ENCODE measurements around the gene BSDC1. TPM values are rescaled to one million over a fixed set of nuclear protein-coding genes. Genes with fewer than 3 reads are reported as not detected.

BSDC1 gene
- total and polyA plus RNA-seq, 2 experiments from 2014 or later = 22.7 to 50.7 TPM

GRCh38 chr1:32349211-32349708 lies 45.0 kb downstream of the BSDC1 start:
- H3K4me1 Mint-ChIP-seq = peaks cover 18% of the 10 kb centered on the region
- H2AFZ ChIP-seq = no peak overlapping the region

More at GRCh38 chr1:32349211-32349708, 45.0 kb downstream of the BSDC1 start:
- Mint-ChIP-seq H3K36me3 (ENCODE audit: low read depth) (peaks cover 7% of the 10 kb centered on the region), H3K9me3 (peaks cover 18% of the 10 kb centered on the region), H3K27ac (no peak overlapping the region), H3K4me3 (no peak overlapping the region; the same call in 2 of the 3 replicates), H3K27me3 (ENCODE audit: insufficient read depth, low read depth, poor library complexity) (peaks cover 27% of the 10 kb centered on the region)
- no peak overlapping the region for H3K4me3 ChIP-seq
- H3K4me1 ChIP-seq (ENCODE audit: insufficient read depth) = no peaks in the 10 kb centered on the region; the same call in 1 of the 2 replicates
- no peaks in the 10 kb centered on the region for H4K20me1 ChIP-seq (replicated peaks; ENCODE audit: insufficient read depth)
- no peak for DNase-seq (ENCODE audit: low spot score)
- ATAC-seq = no peak
- no peaks in the 10 kb centered on the region for H3K79me2 ChIP-seq (replicated peaks; ENCODE audit: insufficient read depth)
- H3K36me3 ChIP-seq (ENCODE audit: insufficient read depth) = no peaks in the 10 kb centered on the region
- H3K27me3 ChIP-seq (ENCODE audit: insufficient read depth) = peaks cover 17% of the 10 kb centered on the region
- TF ChIP-seq, protein P1, sequence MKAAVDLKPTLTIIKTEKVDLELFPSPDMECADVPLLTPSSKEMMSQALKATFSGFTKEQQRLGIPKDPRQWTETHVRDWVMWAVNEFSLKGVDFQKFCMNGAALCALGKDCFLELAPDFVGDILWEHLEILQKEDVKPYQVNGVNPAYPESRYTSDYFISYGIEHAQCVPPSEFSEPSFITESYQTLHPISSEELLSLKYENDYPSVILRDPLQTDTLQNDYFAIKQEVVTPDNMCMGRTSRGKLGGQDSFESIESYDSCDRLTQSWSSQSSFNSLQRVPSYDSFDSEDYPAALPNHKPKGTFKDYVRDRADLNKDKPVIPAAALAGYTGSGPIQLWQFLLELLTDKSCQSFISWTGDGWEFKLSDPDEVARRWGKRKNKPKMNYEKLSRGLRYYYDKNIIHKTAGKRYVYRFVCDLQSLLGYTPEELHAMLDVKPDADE (IDR thresholded peaks at IDR 0.05) = no peak
- TF ChIP-seq EZH2 (IDR thresholded peaks at IDR 0.05; ENCODE audit: low read depth, unreplicated experiment) (no peak), POLR2AphosphoS5 (IDR thresholded peaks at IDR 0.05; ENCODE audit: low read depth) (no peak), ZNF331 (CRISPR knock-in tag; IDR thresholded peaks at IDR 0.05; ENCODE audit: low read depth) (no peak), STAT1 (IDR thresholded peaks at IDR 0.05; ENCODE audit: unreplicated experiment) (no peak), JUNB (IDR thresholded peaks at IDR 0.05; ENCODE audit: unreplicated experiment) (no peak), CREB1 (CRISPR knock-in tag; IDR thresholded peaks at IDR 0.05; ENCODE audit: low read depth) (no peak), NANOG (IDR thresholded peaks at IDR 0.05; ENCODE audit: borderline replicate concordance) (no peak)
- TF ChIP-seq, protein P2, sequence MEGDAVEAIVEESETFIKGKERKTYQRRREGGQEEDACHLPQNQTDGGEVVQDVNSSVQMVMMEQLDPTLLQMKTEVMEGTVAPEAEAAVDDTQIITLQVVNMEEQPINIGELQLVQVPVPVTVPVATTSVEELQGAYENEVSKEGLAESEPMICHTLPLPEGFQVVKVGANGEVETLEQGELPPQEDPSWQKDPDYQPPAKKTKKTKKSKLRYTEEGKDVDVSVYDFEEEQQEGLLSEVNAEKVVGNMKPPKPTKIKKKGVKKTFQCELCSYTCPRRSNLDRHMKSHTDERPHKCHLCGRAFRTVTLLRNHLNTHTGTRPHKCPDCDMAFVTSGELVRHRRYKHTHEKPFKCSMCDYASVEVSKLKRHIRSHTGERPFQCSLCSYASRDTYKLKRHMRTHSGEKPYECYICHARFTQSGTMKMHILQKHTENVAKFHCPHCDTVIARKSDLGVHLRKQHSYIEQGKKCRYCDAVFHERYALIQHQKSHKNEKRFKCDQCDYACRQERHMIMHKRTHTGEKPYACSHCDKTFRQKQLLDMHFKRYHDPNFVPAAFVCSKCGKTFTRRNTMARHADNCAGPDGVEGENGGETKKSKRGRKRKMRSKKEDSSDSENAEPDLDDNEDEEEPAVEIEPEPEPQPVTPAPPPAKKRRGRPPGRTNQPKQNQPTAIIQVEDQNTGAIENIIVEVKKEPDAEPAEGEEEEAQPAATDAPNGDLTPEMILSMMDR (conservative IDR thresholded peaks at IDR 0.05; ENCODE audit: low read depth in 2 of 2) = no peak
- TF ChIP-seq, protein P3, sequence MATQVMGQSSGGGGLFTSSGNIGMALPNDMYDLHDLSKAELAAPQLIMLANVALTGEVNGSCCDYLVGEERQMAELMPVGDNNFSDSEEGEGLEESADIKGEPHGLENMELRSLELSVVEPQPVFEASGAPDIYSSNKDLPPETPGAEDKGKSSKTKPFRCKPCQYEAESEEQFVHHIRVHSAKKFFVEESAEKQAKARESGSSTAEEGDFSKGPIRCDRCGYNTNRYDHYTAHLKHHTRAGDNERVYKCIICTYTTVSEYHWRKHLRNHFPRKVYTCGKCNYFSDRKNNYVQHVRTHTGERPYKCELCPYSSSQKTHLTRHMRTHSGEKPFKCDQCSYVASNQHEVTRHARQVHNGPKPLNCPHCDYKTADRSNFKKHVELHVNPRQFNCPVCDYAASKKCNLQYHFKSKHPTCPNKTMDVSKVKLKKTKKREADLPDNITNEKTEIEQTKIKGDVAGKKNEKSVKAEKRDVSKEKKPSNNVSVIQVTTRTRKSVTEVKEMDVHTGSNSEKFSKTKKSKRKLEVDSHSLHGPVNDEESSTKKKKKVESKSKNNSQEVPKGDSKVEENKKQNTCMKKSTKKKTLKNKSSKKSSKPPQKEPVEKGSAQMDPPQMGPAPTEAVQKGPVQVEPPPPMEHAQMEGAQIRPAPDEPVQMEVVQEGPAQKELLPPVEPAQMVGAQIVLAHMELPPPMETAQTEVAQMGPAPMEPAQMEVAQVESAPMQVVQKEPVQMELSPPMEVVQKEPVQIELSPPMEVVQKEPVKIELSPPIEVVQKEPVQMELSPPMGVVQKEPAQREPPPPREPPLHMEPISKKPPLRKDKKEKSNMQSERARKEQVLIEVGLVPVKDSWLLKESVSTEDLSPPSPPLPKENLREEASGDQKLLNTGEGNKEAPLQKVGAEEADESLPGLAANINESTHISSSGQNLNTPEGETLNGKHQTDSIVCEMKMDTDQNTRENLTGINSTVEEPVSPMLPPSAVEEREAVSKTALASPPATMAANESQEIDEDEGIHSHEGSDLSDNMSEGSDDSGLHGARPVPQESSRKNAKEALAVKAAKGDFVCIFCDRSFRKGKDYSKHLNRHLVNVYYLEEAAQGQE (IDR thresholded peaks at IDR 0.05; ENCODE audit: unreplicated experiment) = no peak
- TF ChIP-seq, protein P4, sequence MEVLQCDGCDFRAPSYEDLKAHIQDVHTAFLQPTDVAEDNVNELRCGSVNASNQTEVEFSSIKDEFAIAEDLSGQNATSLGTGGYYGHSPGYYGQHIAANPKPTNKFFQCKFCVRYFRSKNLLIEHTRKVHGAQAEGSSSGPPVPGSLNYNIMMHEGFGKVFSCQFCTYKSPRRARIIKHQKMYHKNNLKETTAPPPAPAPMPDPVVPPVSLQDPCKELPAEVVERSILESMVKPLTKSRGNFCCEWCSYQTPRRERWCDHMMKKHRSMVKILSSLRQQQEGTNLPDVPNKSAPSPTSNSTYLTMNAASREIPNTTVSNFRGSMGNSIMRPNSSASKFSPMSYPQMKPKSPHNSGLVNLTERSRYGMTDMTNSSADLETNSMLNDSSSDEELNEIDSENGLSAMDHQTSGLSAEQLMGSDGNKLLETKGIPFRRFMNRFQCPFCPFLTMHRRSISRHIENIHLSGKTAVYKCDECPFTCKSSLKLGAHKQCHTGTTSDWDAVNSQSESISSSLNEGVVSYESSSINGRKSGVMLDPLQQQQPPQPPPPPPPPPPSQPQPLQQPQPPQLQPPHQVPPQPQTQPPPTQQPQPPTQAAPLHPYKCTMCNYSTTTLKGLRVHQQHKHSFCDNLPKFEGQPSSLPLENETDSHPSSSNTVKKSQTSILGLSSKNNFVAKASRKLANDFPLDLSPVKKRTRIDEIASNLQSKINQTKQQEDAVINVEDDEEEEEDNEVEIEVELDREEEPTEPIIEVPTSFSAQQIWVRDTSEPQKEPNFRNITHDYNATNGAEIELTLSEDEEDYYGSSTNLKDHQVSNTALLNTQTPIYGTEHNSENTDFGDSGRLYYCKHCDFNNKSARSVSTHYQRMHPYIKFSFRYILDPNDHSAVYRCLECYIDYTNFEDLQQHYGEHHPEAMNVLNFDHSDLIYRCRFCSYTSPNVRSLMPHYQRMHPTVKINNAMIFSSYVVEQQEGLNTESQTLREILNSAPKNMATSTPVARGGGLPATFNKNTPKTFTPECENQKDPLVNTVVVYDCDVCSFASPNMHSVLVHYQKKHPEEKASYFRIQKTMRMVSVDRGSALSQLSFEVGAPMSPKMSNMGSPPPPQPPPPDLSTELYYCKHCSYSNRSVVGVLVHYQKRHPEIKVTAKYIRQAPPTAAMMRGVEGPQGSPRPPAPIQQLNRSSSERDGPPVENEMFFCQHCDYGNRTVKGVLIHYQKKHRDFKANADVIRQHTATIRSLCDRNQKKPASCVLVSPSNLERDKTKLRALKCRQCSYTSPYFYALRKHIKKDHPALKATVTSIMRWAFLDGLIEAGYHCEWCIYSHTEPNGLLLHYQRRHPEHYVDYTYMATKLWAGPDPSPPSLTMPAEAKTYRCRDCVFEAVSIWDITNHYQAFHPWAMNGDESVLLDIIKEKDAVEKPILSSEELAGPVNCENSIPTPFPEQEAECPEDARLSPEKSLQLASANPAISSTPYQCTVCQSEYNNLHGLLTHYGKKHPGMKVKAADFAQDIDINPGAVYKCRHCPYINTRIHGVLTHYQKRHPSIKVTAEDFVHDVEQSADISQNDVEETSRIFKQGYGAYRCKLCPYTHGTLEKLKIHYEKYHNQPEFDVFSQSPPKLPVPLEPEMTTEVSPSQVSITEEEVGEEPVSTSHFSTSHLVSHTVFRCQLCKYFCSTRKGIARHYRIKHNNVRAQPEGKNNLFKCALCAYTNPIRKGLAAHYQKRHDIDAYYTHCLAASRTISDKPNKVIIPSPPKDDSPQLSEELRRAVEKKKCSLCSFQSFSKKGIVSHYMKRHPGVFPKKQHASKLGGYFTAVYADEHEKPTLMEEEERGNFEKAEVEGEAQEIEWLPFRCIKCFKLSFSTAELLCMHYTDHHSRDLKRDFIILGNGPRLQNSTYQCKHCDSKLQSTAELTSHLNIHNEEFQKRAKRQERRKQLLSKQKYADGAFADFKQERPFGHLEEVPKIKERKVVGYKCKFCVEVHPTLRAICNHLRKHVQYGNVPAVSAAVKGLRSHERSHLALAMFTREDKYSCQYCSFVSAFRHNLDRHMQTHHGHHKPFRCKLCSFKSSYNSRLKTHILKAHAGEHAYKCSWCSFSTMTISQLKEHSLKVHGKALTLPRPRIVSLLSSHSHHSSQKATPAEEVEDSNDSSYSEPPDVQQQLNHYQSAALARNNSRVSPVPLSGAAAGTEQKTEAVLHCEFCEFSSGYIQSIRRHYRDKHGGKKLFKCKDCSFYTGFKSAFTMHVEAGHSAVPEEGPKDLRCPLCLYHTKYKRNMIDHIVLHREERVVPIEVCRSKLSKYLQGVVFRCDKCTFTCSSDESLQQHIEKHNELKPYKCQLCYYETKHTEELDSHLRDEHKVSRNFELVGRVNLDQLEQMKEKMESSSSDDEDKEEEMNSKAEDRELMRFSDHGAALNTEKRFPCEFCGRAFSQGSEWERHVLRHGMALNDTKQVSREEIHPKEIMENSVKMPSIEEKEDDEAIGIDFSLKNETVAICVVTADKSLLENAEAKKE (CRISPR knock-in tag; IDR thresholded peaks at IDR 0.05) = no peak
- H3K27ac ChIP-seq (ENCODE audit: low read depth) = no peak overlapping the region
- no peak overlapping the region for H3K4me2 ChIP-seq
- H3F3A ChIP-seq (replicated peaks; ENCODE audit: low read depth) = peaks cover 10% of the 10 kb centered on the region; the same call in 1 of the 2 replicates
- peaks cover 10% of the 10 kb centered on the region; the same call in 1 of the 2 replicates for H3K9me2 ChIP-seq (ENCODE audit: insufficient read depth)

Data from GM23338 (cell line).